ENCODE results near the gene PLEKHA1. TPM values are rescaled to one million over a fixed set of nuclear protein-coding genes. Genes with fewer than 3 reads are reported as not detected.

PLEKHA1 gene
- total and polyA plus RNA-seq, 2 experiments from 2014 or later = 25.8 to 36.6 TPM

GRCh38 chr10:122427280-122427679 is 52.8 kb downstream of the PLEKHA1 start:
- H3K27ac ChIP-seq (ENCODE audit: low read depth) = peak overlapping the region; percentile 34; the same call in 1 of the 2 replicates
- Mint-ChIP-seq H3K4me1 (peaks cover 2% of the 10 kb centered on the region; the same call in 2 of the 3 replicates), H3K4me3 (no peak overlapping the region), H3K9me3 (no peaks in the 10 kb centered on the region), H3K36me3 (ENCODE audit: low read depth) (peaks cover 9% of the 10 kb centered on the region; the same call in 2 of the 3 replicates), H3K27ac (no peak overlapping the region), H3K27me3 (ENCODE audit: insufficient read depth, low read depth, poor library complexity) (peaks cover 2% of the 10 kb centered on the region)
- H3K79me2 ChIP-seq (replicated peaks; ENCODE audit: insufficient read depth) = no peaks in the 10 kb centered on the region
- H3K36me3 ChIP-seq (ENCODE audit: insufficient read depth) = no peaks in the 10 kb centered on the region
- ATAC-seq (no peak), DNase-seq (ENCODE audit: low spot score) (no peak)
- no peaks in the 10 kb centered on the region for H3F3A ChIP-seq (replicated peaks; ENCODE audit: low read depth)
- H2AFZ ChIP-seq = no peak overlapping the region
- H4K20me1 ChIP-seq (replicated peaks; ENCODE audit: insufficient read depth) = no peaks in the 10 kb centered on the region; the same call in 1 of the 2 replicates
- H3K9me2 ChIP-seq (ENCODE audit: insufficient read depth) = no peaks in the 10 kb centered on the region
- TF ChIP-seq EZH2phosphoT487 (IDR thresholded peaks at IDR 0.05; ENCODE audit: unreplicated experiment) (no peak), POLR2AphosphoS5 (IDR thresholded peaks at IDR 0.05; ENCODE audit: low read depth) (no peak), ZNF331 (CRISPR knock-in tag; IDR thresholded peaks at IDR 0.05; ENCODE audit: low read depth) (no peak), JUNB (IDR thresholded peaks at IDR 0.05; ENCODE audit: unreplicated experiment) (no peak), EZH2 (IDR thresholded peaks at IDR 0.05; ENCODE audit: low read depth, unreplicated experiment) (no peak), NANOG (IDR thresholded peaks at IDR 0.05; ENCODE audit: borderline replicate concordance) (no peak), ETS1 (IDR thresholded peaks at IDR 0.05) (no peak), REST (IDR thresholded peaks at IDR 0.05; ENCODE audit: unreplicated experiment) (no peak), ZNF462 (CRISPR knock-in tag; IDR thresholded peaks at IDR 0.05) (no peak), ZNF114 (CRISPR knock-in tag; IDR thresholded peaks at IDR 0.05) (no peak), CREB1 (CRISPR knock-in tag; IDR thresholded peaks at IDR 0.05; ENCODE audit: low read depth) (no peak), STAT1 (IDR thresholded peaks at IDR 0.05; ENCODE audit: unreplicated experiment) (no peak), CTCF (conservative IDR thresholded peaks at IDR 0.05; ENCODE audit: low read depth in 2 of 2) (no peak)
- no peak overlapping the region for H3K4me2 ChIP-seq
- no peak overlapping the region for H3K4me3 ChIP-seq
- no peaks in the 10 kb centered on the region for H3K4me1 ChIP-seq (ENCODE audit: insufficient read depth)
- H3K27me3 ChIP-seq (ENCODE audit: insufficient read depth) = no peaks in the 10 kb centered on the region
